HG02938 (cell line): ENCODE data around the gene AATK.

Experiments used
- ATAC-seq: cut with Tn5 transposase; IDR thresholded peaks from one replicate; pipeline ENCODE4 v1.9.1; 2021; ENCODE audit warnings: mild to moderate bottlenecking, moderate library complexity; ENCODE audit not compliant: unreplicated experiment

The AATK gene

GRCh38 chr17:81118308-81119221, 47.5 kb downstream of the AATK start:
- ATAC-seq, result no peak

- ATAC-seq, result no peak
Observed at GRCh38 chr17:81117672-81118198, 48.3 kb downstream of the AATK start.

GRCh38 chr17:81116704-81117103, 49.3 kb downstream of the AATK start:
- no peak for ATAC-seq

- ATAC-seq, result no peak
Observed at GRCh38 chr17:81115749-81116464, 50.1 kb downstream of the AATK start.

- no peak for ATAC-seq
Observed at GRCh38 chr17:81115219-81115618, 50.8 kb downstream of the AATK start.

- no peak for ATAC-seq
Observed at GRCh38 chr17:81114351-81115093, 51.5 kb downstream of the AATK start.

GRCh38 chr17:81113158-81113724, 52.8 kb downstream of the AATK start:
- no peak for ATAC-seq

GRCh38 chr17:81112450-81112849, 53.6 kb downstream of the AATK start:
- no peak for ATAC-seq

GRCh38 chr17:81111066-81111465, 55.0 kb downstream of the AATK start:
- no peak for ATAC-seq

GRCh38 chr17:81110488-81111040, 55.5 kb downstream of the AATK start:
- ATAC-seq, result no peak

GRCh38 chr17:81109957-81110356, 56.1 kb downstream of the AATK start:
- no peak for ATAC-seq

- ATAC-seq, result no peak
Observed at GRCh38 chr17:81108220-81108619, 57.8 kb downstream of the AATK start.

- no peak for ATAC-seq
Observed at GRCh38 chr17:81106716-81107115, 59.3 kb downstream of the AATK start.

- ATAC-seq, result no peak
Observed at GRCh38 chr17:81103379-81103778, 62.6 kb downstream of the AATK start.

- no peak for ATAC-seq
Observed at GRCh38 chr17:81102869-81103268, 63.2 kb downstream of the AATK start.

- ATAC-seq, result no peak
Observed at GRCh38 chr17:81102352-81102751, 63.7 kb downstream of the AATK start.

GRCh38 chr17:81101614-81102306, 64.3 kb downstream of the AATK start:
- no peak for ATAC-seq

- ATAC-seq, result no peak
Observed at GRCh38 chr17:81100668-81101067, 65.4 kb downstream of the AATK start.

- no peak for ATAC-seq
Observed at GRCh38 chr17:81099888-81100287, 66.1 kb downstream of the AATK start.

GRCh38 chr17:81097943-81098308, 68.1 kb downstream of the AATK start:
- no peak for ATAC-seq
